Chondrocyte (in vitro differentiated cells): ENCODE measurements around the gene SCYL1. TPM values are rescaled to one million over a fixed set of nuclear protein-coding genes. Genes with fewer than 3 reads are reported as not detected.
A peak's percentile ranks its signal among the peaks of the same experiment; 100 is the strongest.

Experiments
- DNase-seq: peaks from one replicate; pipeline ENCODE4 v3.0.0; 2021; ENCODE audit warnings: mixed read lengths, low spot score
- H3K27ac Mint-ChIP-seq: one replicate; pipeline ENCODE4 v1.8.0; 2021; ENCODE audit warnings: mild to moderate bottlenecking, moderate library complexity, mixed read lengths; ENCODE audit not compliant: unreplicated experiment
- H3K27me3 Mint-ChIP-seq: 2 replicates; pipeline ENCODE4 v1.8.0; 2021; ENCODE audit warnings: low read depth, mixed read lengths
- H3K36me3 Mint-ChIP-seq: 2 replicates; pipeline ENCODE4 v1.8.0; 2021; ENCODE audit warnings: low read depth, mixed read lengths
- H3K4me1 Mint-ChIP-seq: 2 replicates; pipeline ENCODE4 v1.8.0; 2021; ENCODE audit warnings: low read depth, mild to moderate bottlenecking, mixed read lengths
- H3K4me3 Mint-ChIP-seq: one replicate; pipeline ENCODE4 v1.8.0; 2021; ENCODE audit warnings: mild to moderate bottlenecking, moderate library complexity, mixed read lengths; ENCODE audit not compliant: unreplicated experiment
- H3K9me3 Mint-ChIP-seq: 2 replicates; pipeline ENCODE4 v1.8.0; 2021; ENCODE audit warnings: low read depth, mixed read lengths
- total RNA-seq: library from RNA; stranded (reverse); gene quantifications from 3 replicates; pipeline ENCODE4 v1.2.1, GENCODE V29; 2021
- TF ChIP-seq, protein P1 (sequence below): fragments of 200-600 bp; sonication (generic); IDR thresholded peaks from 2 replicates; pipeline ENCODE4 v1.5.0; 2021; ENCODE audit warnings: antibody characterized with exemption, mild to moderate bottlenecking, moderate library complexity

Gene SCYL1
- total RNA-seq, 1 donor from 2014 or later, result 108 TPM

GRCh38 chr11:65574811-65575567, 50.1 kb downstream of the SCYL1 start:
- TF ChIP-seq, protein P1, sequence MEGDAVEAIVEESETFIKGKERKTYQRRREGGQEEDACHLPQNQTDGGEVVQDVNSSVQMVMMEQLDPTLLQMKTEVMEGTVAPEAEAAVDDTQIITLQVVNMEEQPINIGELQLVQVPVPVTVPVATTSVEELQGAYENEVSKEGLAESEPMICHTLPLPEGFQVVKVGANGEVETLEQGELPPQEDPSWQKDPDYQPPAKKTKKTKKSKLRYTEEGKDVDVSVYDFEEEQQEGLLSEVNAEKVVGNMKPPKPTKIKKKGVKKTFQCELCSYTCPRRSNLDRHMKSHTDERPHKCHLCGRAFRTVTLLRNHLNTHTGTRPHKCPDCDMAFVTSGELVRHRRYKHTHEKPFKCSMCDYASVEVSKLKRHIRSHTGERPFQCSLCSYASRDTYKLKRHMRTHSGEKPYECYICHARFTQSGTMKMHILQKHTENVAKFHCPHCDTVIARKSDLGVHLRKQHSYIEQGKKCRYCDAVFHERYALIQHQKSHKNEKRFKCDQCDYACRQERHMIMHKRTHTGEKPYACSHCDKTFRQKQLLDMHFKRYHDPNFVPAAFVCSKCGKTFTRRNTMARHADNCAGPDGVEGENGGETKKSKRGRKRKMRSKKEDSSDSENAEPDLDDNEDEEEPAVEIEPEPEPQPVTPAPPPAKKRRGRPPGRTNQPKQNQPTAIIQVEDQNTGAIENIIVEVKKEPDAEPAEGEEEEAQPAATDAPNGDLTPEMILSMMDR, result no peak
- H3K27me3 Mint-ChIP-seq, result no peaks in the 10 kb centered on the region
- peaks cover 65% of the 10 kb centered on the region for H3K4me1 Mint-ChIP-seq
- H3K9me3 Mint-ChIP-seq, result no peaks in the 10 kb centered on the region
- H3K27ac Mint-ChIP-seq, result peak overlapping the region; percentile 91
- H3K4me3 Mint-ChIP-seq, result peak overlapping the region; percentile 68
- no peak for DNase-seq
- H3K36me3 Mint-ChIP-seq, result peaks cover 8% of the 10 kb centered on the region

- DNase-seq, result no peak
- peaks cover 9% of the 10 kb centered on the region for H3K36me3 Mint-ChIP-seq
- H3K27me3 Mint-ChIP-seq, result no peaks in the 10 kb centered on the region
- TF ChIP-seq, protein P1, result no peak
- H3K27ac Mint-ChIP-seq, result peak within 1 kb of the TSS; percentile 91
- H3K4me3 Mint-ChIP-seq, result peak within 1 kb of the TSS; percentile 83
- peaks cover 61% of the 10 kb centered on the region for H3K4me1 Mint-ChIP-seq
- no peaks in the 10 kb centered on the region for H3K9me3 Mint-ChIP-seq
Measured at GRCh38 chr11:65575568-65576231, 50.8 kb downstream of the SCYL1 start, which contains the start of gene EHBP1L1. TSS of gene EHBP1L1 (plus strand) at chr11:65576053. CDS start at chr11:65576303, 250 bp downstream.

DNA sequence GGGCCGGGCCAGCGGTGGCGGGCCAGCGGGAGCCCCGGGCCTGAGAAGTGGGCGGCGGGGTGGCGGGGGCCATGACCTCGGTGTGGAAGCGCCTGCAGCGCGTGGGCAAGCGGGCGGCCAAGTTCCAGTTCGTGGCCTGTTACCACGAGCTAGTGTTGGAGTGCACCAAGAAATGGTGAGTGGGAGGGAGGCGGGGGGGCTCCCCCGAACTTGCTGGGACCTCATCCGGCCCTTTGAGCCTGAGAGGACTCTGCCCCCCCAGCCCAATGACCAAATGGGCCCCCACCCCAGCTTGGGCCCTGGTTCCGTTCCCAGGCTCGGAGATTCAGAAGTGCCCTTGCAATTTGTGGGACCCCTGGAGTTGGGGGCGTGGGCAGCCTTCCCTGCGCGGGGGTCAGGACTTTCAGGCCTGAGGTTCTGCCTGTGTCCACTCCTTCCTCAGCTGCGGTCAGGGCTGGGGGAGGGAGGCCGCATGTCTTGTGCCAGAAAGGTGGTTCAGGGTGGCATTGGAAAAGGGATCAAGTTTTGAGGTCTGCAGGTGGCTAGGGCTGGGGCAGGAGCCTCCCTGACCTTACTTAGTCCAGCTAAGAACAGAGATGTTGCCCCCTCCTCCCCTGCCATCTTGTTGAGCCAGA, 51.5 kb downstream of the SCYL1 start:
- TF ChIP-seq, protein P1, result no peak
- Mint-ChIP-seq H3K27ac (peak overlapping the region; percentile 84), H3K4me1 (peaks cover 57% of the 10 kb centered on the region), H3K27me3 (no peaks in the 10 kb centered on the region), H3K9me3 (no peaks in the 10 kb centered on the region), H3K36me3 (peaks cover 12% of the 10 kb centered on the region), H3K4me3 (peak overlapping the region; percentile 83)
- DNase-seq, result no peak

GRCh38 chr11:65576867-65577755, 52.2 kb downstream of the SCYL1 start:
- H3K27ac Mint-ChIP-seq, result peak overlapping the region; percentile 84
- TF ChIP-seq, protein P1, result no peak
- H3K36me3 Mint-ChIP-seq, result peaks cover 14% of the 10 kb centered on the region
- peaks cover 49% of the 10 kb centered on the region for H3K4me1 Mint-ChIP-seq
- peak overlapping the region; percentile 83 for H3K4me3 Mint-ChIP-seq
- H3K9me3 Mint-ChIP-seq, result no peaks in the 10 kb centered on the region
- no peaks in the 10 kb centered on the region for H3K27me3 Mint-ChIP-seq
- DNase-seq, result no peak
